DOHH2 (cell line): ENCODE results near the gene SMPD2.
"Not testable (repeated sequence)": the region's sequence is repeated elsewhere in the genome, so short reads cannot be mapped to it uniquely, and the experiment has no call there.

Experiments used
- H3F3A ChIP-seq: fragments of 200-600 bp; sonication (generic), shearing (Covaris generic); 2 replicates; pipeline ENCODE4 v1.6.0; 2016; ENCODE audit warnings: antibody characterized with exemption, mild to moderate bottlenecking; ENCODE audit not compliant: control insufficient read depth, insufficient read depth
- H3K27ac ChIP-seq: fragments of 200-600 bp; sonication (generic); 2 replicates; pipeline ENCODE4 v1.5.1; 2014; ENCODE audit warnings: low read depth, mild to moderate bottlenecking, low read length, moderate library complexity
- H3K27me3 ChIP-seq: fragments of 200-600 bp; sonication (generic); 2 replicates; pipeline ENCODE4 v1.6.1; 2014; ENCODE audit warnings: mild to moderate bottlenecking, low read length, mixed read lengths; ENCODE audit not compliant: control insufficient read depth
- H3K36me3 ChIP-seq: fragments of 200-600 bp; sonication (generic); 2 replicates; pipeline ENCODE4 v1.6.1; 2014; ENCODE audit warnings: mild to moderate bottlenecking, low read length, moderate library complexity, mixed read lengths; ENCODE audit not compliant: control insufficient read depth
- H3K4me1 ChIP-seq: fragments of 200-600 bp; sonication (generic); 2 replicates; pipeline ENCODE4 v1.6.1; 2014; ENCODE audit warnings: mild to moderate bottlenecking, low read length, mixed read lengths; ENCODE audit not compliant: control insufficient read depth
- H3K4me2 ChIP-seq: fragments of 200-600 bp; sonication (generic); 2 replicates; pipeline ENCODE4 v1.6.0; 2014; ENCODE audit warnings: mild to moderate bottlenecking, low read length, moderate library complexity
- H3K4me3 ChIP-seq: fragments of 200-600 bp; sonication (generic); 2 replicates; pipeline ENCODE4 v1.5.1; 2014; ENCODE audit warnings: mild to moderate bottlenecking, low read length, mixed read lengths
- H3K79me2 ChIP-seq: fragments of 200-600 bp; sonication (generic); 2 replicates; pipeline ENCODE4 v1.6.1; 2014; ENCODE audit warnings: mild to moderate bottlenecking, low read length, mixed read lengths; ENCODE audit not compliant: control insufficient read depth
- H3K9me2 ChIP-seq: fragments of 200-600 bp; sonication (generic); replicated peaks from 2 replicates; pipeline ENCODE4 v1.6.1; 2014; ENCODE audit warnings: mild to moderate bottlenecking, low read length, mixed read lengths; ENCODE audit not compliant: control insufficient read depth
- H3K9me3 ChIP-seq: fragments of 200-600 bp; sonication (generic); 2 replicates; pipeline ENCODE4 v1.6.1; 2014; ENCODE audit warnings: antibody characterized with exemption, low read length, mixed read lengths; ENCODE audit not compliant: control insufficient read depth, insufficient read depth
- H4K20me1 ChIP-seq: fragments of 200-600 bp; sonication (generic); 2 replicates; pipeline ENCODE4 v1.6.0; 2014; ENCODE audit warnings: low read depth, mild to moderate bottlenecking, antibody characterized with exemption, low read length, moderate library complexity; ENCODE audit not compliant: control insufficient read depth, insufficient read depth
- EZH2phosphoT487 ChIP-seq: fragments of 200-600 bp; sonication (generic); IDR thresholded peaks from 2 replicates; pipeline ENCODE4 v1.6.1; 2017; ENCODE audit warnings: borderline replicate concordance, mild to moderate bottlenecking, antibody characterized with exemption, low read length, moderate library complexity, mixed read lengths
- TF ChIP-seq, protein P1 (sequence below): fragments of 200-600 bp; sonication (generic); IDR thresholded peaks from one replicate; pipeline ENCODE4 v1.5.1; 2014; ENCODE audit warnings: antibody characterized with exemption, mild to moderate bottlenecking, low read depth, low read length; ENCODE audit not compliant: poor library complexity, severe bottlenecking

Gene SMPD2

DNA sequence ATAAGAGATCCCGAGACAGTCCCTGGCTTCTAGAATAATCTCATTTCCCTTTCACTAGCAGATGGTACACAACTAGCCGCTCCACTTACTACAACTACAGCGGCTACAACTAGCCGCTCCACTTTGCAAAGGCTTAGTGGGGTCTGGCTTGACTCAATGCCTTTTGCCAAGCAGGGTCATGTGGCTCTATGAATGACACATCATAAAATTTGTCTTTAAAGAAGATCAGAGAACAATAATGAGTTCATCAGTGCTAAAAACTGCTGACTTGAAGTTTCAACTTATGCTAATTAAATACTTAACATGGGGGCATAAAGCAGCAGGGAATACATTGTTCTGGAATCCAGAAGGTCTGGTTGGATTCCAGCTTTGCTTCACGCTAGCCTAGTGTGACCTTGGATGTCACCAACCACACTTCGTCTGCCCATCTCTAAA lies 17.1 kb downstream of the SMPD2 start:
- peaks cover 40% of the 10 kb centered on the region for H3K36me3 ChIP-seq
- no peak overlapping the region for H3K27ac ChIP-seq
- no peaks in the 10 kb centered on the region for H3K9me3 ChIP-seq
- TF ChIP-seq, protein P1, sequence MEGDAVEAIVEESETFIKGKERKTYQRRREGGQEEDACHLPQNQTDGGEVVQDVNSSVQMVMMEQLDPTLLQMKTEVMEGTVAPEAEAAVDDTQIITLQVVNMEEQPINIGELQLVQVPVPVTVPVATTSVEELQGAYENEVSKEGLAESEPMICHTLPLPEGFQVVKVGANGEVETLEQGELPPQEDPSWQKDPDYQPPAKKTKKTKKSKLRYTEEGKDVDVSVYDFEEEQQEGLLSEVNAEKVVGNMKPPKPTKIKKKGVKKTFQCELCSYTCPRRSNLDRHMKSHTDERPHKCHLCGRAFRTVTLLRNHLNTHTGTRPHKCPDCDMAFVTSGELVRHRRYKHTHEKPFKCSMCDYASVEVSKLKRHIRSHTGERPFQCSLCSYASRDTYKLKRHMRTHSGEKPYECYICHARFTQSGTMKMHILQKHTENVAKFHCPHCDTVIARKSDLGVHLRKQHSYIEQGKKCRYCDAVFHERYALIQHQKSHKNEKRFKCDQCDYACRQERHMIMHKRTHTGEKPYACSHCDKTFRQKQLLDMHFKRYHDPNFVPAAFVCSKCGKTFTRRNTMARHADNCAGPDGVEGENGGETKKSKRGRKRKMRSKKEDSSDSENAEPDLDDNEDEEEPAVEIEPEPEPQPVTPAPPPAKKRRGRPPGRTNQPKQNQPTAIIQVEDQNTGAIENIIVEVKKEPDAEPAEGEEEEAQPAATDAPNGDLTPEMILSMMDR, result no peak
- TF ChIP-seq EZH2phosphoT487, result no peak
- peak overlapping the region; percentile 78 for H3K4me3 ChIP-seq
- H3F3A ChIP-seq, result peaks cover 43% of the 10 kb centered on the region
- no peaks in the 10 kb centered on the region for H3K9me2 ChIP-seq
- peaks cover 25% of the 10 kb centered on the region for H3K79me2 ChIP-seq
- H3K4me2 ChIP-seq, result peak overlapping the region; percentile 79
- peaks cover 72% of the 10 kb centered on the region for H3K4me1 ChIP-seq
- no peaks in the 10 kb centered on the region for H4K20me1 ChIP-seq
- no peaks in the 10 kb centered on the region for H3K27me3 ChIP-seq

DNA sequence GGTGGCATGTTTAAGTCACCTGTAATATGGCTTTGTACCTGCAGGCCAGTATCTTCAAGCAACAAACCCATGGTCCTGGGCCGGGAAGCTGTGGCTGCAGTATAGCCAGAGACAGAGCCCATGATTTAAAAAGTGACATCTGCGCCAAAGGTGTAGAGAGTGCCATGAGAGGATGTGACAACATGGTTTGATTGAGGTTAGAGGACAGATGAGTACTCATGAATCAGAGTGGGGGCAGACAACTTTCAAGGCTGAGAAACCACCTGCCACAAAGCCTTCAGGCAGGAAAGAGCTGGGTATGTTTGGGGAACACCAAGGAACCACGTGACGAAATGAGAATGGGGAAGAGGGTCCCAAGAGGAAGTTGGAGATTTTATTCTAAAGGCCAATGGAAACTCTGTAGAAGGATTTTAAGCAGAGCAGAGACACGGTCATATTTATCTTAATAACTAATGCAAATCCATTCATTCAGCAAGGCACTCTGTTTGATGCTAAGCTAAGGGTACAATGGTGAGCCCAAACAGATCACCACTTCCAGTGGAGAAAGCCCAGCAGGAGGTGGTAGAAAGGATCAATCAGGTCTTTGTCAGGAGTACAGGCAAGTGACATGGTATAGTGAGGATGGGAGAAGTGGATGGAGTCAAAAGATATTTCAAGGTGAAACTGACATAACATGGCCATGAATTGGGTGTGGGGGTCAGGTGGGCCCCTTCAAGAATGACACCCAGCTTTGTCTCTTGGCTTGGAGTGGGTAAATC lies 18.4 kb downstream of the SMPD2 start:
- Histone ChIP-seq H3F3A (peaks cover 45% of the 10 kb centered on the region), H3K4me2 (peak overlapping the region; percentile 34)

DNA sequence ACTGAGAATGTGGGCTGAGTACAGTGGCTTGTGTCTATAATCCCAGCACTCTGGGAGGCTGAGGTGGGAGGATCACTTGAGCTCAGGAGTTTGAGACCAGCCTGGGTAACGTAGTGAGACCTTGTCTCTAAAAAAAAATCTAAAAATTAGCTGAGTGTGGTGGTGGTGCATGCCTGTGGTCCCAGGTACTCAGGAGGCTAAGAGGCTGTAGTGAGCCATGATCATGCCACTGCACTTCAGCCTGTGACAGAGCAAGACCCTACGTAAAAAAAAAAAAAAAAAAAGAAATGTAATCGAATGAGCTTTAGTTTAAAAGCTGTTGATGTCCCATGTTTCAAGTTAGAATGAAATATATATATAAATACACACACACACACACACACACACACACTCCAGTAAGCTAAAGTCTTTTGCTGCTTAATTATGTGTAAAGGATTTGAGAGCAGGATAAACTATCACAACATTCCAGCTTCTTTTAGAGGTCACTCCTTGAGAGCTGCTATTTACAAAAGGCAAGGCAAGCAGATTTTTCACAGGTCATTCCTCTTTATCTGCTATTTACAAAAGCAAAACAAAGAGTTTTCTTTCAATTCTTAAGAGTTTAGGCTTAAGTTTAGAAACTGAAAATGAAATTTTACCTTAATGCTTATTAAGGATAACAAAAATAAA lies 19.8 kb downstream of the SMPD2 start:
- H3F3A ChIP-seq, result peaks cover 41% of the 10 kb centered on the region
- H3K36me3 ChIP-seq, result peaks cover 49% of the 10 kb centered on the region
- no peak overlapping the region for H3K4me2 ChIP-seq
- no peak overlapping the region for H3K4me3 ChIP-seq
- peaks cover 47% of the 10 kb centered on the region for H3K4me1 ChIP-seq
- H3K9me3 ChIP-seq, result no peaks in the 10 kb centered on the region
- H3K79me2 ChIP-seq, result peaks cover 25% of the 10 kb centered on the region
- 0 out of 2 replicates have a peak overlapping the region, but pooled peaks have one; percentile 18 for H3K27ac ChIP-seq
- no peaks in the 10 kb centered on the region for H3K27me3 ChIP-seq
- TF ChIP-seq, protein P1, result no peak
- TF ChIP-seq EZH2phosphoT487, result no peak
- no peaks in the 10 kb centered on the region for H4K20me1 ChIP-seq
- no peaks in the 10 kb centered on the region for H3K9me2 ChIP-seq

More for the DNA sequence above, 18.4 kb downstream of the SMPD2 start:
- H3K79me2 ChIP-seq, result peaks cover 18% of the 10 kb centered on the region
- no peaks in the 10 kb centered on the region for H3K9me2 ChIP-seq
- no peak overlapping the region for H3K4me3 ChIP-seq
- no peaks in the 10 kb centered on the region for H3K9me3 ChIP-seq
- H3K4me1 ChIP-seq, result peaks cover 58% of the 10 kb centered on the region
- no peak overlapping the region for H3K27ac ChIP-seq
- no peaks in the 10 kb centered on the region for H4K20me1 ChIP-seq
- no peaks in the 10 kb centered on the region for H3K27me3 ChIP-seq
- H3K36me3 ChIP-seq, result peaks cover 43% of the 10 kb centered on the region
- TF ChIP-seq EZH2phosphoT487, result no peak
- TF ChIP-seq, protein P1, result no peak

DNA sequence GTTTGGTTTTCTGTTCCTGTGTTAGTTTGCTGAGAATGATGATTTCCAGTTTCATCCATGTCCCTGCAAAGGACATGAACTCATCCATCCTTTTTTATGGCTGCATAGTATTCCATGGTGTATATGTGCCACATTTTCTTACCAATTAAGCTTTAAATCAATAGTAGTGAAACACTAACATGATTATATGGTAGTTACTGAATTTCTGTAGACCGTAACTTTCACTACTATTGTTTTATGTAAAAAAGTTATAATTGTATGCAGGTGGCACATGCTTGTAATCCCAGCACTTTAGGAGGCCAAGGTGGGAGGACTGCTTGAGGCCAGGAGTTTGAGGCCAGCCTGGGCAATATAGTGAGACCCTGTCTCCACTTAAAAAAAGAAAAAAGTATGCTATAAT lies 20.7 kb downstream of the SMPD2 start:
- not testable (repeated sequence) for H3K27ac ChIP-seq, H3K27me3 ChIP-seq, H3K4me3 ChIP-seq, H3K4me2 ChIP-seq, H3K9me3 ChIP-seq, H4K20me1 ChIP-seq, H3K9me2 ChIP-seq
- peaks cover 41% of the 10 kb centered on the region for H3F3A ChIP-seq
- H3K79me2 ChIP-seq, result peaks cover 34% of the 10 kb centered on the region
- H3K36me3 ChIP-seq, result peaks cover 57% of the 10 kb centered on the region
- H3K4me1 ChIP-seq, result peaks cover 45% of the 10 kb centered on the region
